ENCODE results near the gene SPATA4.
A peak's percentile ranks its signal among the peaks of the same experiment; 100 is the strongest.

The SPATA4 gene

GRCh38 chr4:176195184-176195978, at the start of gene SPATA4:
Gene SPATA4 (minus strand): TSS chr4:176195585. CDS start chr4:176195562, 23 bp downstream.
- DNase-seq (ENCODE audit: low read depth) = peak; percentile 68

GRCh38 chr4:176242764-176243347, 47.5 kb upstream of the SPATA4 start:
- DNase-seq (ENCODE audit: low read depth) = no peak

- no peak for DNase-seq (ENCODE audit: low read depth)
Observed at GRCh38 chr4:176241703-176242102, 46.3 kb upstream of the SPATA4 start.

- DNase-seq (ENCODE audit: low read depth) = no peak
Observed at GRCh38 chr4:176238826-176239225, 43.4 kb upstream of the SPATA4 start.

- no peak for DNase-seq (ENCODE audit: low read depth)
Observed at GRCh38 chr4:176238157-176238610, 42.8 kb upstream of the SPATA4 start.

- no peak for DNase-seq (ENCODE audit: low read depth)
Observed at GRCh38 chr4:176236946-176237345, 41.6 kb upstream of the SPATA4 start.

- DNase-seq (ENCODE audit: low read depth) = no peak
Observed at GRCh38 chr4:176230836-176231235, 35.5 kb upstream of the SPATA4 start.

- no peak for DNase-seq (ENCODE audit: low read depth)
Observed at GRCh38 chr4:176229645-176230044, 34.3 kb upstream of the SPATA4 start.

- no peak for DNase-seq (ENCODE audit: low read depth)
Observed at GRCh38 chr4:176226736-176227135, 31.4 kb upstream of the SPATA4 start.

GRCh38 chr4:176223561-176223960, 28.2 kb upstream of the SPATA4 start:
- DNase-seq (ENCODE audit: low read depth) = no peak

- no peak for DNase-seq (ENCODE audit: low read depth)
Observed at GRCh38 chr4:176222149-176222548, 26.8 kb upstream of the SPATA4 start.

- DNase-seq (ENCODE audit: low read depth) = no peak
Observed at GRCh38 chr4:176217510-176217909, 22.1 kb upstream of the SPATA4 start.

GRCh38 chr4:176212351-176212750, 17.0 kb upstream of the SPATA4 start:
- DNase-seq (ENCODE audit: low read depth) = peak; percentile 15

GRCh38 chr4:176210579-176211296, 15.4 kb upstream of the SPATA4 start:
- DNase-seq (ENCODE audit: low read depth) = no peak

GRCh38 chr4:176210101-176210500, 14.7 kb upstream of the SPATA4 start:
- peak; percentile 2 for DNase-seq (ENCODE audit: low read depth)

GRCh38 chr4:176209535-176209934, 14.2 kb upstream of the SPATA4 start:
- no peak for DNase-seq (ENCODE audit: low read depth)

GRCh38 chr4:176207839-176208238, 12.5 kb upstream of the SPATA4 start:
- DNase-seq (ENCODE audit: low read depth) = no peak

GRCh38 chr4:176205299-176205698, 9.9 kb upstream of the SPATA4 start:
- no peak for DNase-seq (ENCODE audit: low read depth)

GRCh38 chr4:176198316-176198903, 3.0 kb upstream of the SPATA4 start:
- no peak for DNase-seq (ENCODE audit: low read depth)

- no peak for DNase-seq (ENCODE audit: low read depth)
Observed at GRCh38 chr4:176193938-176194337, 1.4 kb downstream of the SPATA4 start.

GRCh38 chr4:176193126-176193525, 2.3 kb downstream of the SPATA4 start:
- no peak for DNase-seq (ENCODE audit: low read depth)

GRCh38 chr4:176191974-176192373, 3.4 kb downstream of the SPATA4 start:
- no peak for DNase-seq (ENCODE audit: low read depth)
